Ascending aorta (tissue), 2 donors: ENCODE data around the gene RCOR3. TPM values are rescaled to one million over a fixed set of nuclear protein-coding genes. Genes with fewer than 3 reads are reported as not detected.
"Not testable (repeated sequence)": the region's sequence is repeated elsewhere in the genome, so short reads cannot be mapped to it uniquely, and the experiment has no call there.

Source experiments
- DNase-seq, 2 donors: peaks; one replicate each; pipeline ENCODE4 v3.0.0-alpha.2; 2019; ENCODE audit warnings: low spot score in 2 of 2
- H3K27ac ChIP-seq, 2 donors: fragments of 200-600 bp; sonication (generic); one replicate each; pipeline ENCODE4 v1.5.1; 2016 to 2017; ENCODE audit warnings: mild to moderate bottlenecking in 1 of 2
- H3K27me3 ChIP-seq: fragments of 200-600 bp; sonication (generic); one replicate; pipeline ENCODE4 v1.5.1; 2017
- H3K36me3 ChIP-seq, 2 donors: fragments of 200-600 bp; sonication (generic); one replicate each; pipeline ENCODE4 v1.5.1; 2016
- H3K4me1 ChIP-seq, 2 donors: fragments of 200-600 bp; sonication (generic); one replicate each; pipeline ENCODE4 v1.5.1; 2016 to 2017; ENCODE audit warnings: mild to moderate bottlenecking in 1 of 2
- H3K4me3 ChIP-seq, 2 donors: fragments of 200-600 bp; sonication (generic); one replicate each; pipeline ENCODE4 v1.5.1; 2016 to 2017; ENCODE audit warnings: mild to moderate bottlenecking in 1 of 2
- H3K9me3 ChIP-seq, 2 donors: fragments of 200-600 bp; sonication (generic); one replicate each; pipeline ENCODE4 v1.5.1; 2016
- intact Hi-C: fragments of 100-400 bp; cut with DNase I; formaldehyde crosslinking; loops from one replicate; pipeline ENCODE4 v1.15.1; 2023
- total RNA-seq: library from RNA; depleted of rRNA; stranded (reverse); fragments of >200 nt; gene quantifications from one replicate; pipeline ENCODE4 v1.1.0, GENCODE V29; 2016
- TF ChIP-seq, protein P1 (sequence below), 3 experiments: fragments of 200-600 bp in 2 of 3; fragments of 450-650 bp in 1 of 3; sonication (generic) in 2 of 3; IDR thresholded peaks; one replicate each; pipeline ENCODE4 v1.5.1; 2016 to 2019; ENCODE audit warnings: antibody characterized with exemption in 3 of 3, mild to moderate bottlenecking in 1 of 3, moderate library complexity in 1 of 3

RCOR3 gene
- total RNA-seq, 1 donor from 2014 or later = 10.3 TPM

DNA sequence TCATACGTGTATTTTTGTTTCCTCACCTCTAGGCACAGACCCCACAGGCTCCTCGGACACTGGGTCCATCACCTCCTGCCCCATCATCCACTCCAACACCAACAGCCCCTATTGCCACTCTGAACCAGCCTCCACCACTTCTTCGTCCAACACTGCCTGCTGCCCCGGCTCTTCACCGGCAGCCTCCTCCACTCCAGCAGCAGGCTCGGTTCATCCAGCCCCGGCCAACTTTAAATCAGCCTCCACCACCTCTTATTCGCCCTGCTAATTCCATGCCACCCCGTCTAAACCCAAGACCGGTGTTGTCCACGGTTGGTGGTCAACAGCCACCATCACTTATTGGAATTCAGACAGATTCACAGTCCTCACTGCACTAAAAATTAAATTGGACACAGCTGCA lies 54.2 kb downstream of the RCOR3 start:
- Histone ChIP-seq H3K4me3 (no peak overlapping the region), H3K9me3 (no peaks in the 10 kb centered on the region), H3K4me1 (no peaks in the 10 kb centered on the region), H3K27me3 (no peaks in the 10 kb centered on the region), H3K27ac (no peak overlapping the region), H3K36me3 (peaks cover 26 to 44% of the 10 kb centered on the region in 2 donors)
- intact Hi-C loops = no loop called here
- TF ChIP-seq, protein P1, sequence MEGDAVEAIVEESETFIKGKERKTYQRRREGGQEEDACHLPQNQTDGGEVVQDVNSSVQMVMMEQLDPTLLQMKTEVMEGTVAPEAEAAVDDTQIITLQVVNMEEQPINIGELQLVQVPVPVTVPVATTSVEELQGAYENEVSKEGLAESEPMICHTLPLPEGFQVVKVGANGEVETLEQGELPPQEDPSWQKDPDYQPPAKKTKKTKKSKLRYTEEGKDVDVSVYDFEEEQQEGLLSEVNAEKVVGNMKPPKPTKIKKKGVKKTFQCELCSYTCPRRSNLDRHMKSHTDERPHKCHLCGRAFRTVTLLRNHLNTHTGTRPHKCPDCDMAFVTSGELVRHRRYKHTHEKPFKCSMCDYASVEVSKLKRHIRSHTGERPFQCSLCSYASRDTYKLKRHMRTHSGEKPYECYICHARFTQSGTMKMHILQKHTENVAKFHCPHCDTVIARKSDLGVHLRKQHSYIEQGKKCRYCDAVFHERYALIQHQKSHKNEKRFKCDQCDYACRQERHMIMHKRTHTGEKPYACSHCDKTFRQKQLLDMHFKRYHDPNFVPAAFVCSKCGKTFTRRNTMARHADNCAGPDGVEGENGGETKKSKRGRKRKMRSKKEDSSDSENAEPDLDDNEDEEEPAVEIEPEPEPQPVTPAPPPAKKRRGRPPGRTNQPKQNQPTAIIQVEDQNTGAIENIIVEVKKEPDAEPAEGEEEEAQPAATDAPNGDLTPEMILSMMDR (IDR thresholded peaks at IDR 0.05) = no peak
- DNase-seq = no peak

DNA sequence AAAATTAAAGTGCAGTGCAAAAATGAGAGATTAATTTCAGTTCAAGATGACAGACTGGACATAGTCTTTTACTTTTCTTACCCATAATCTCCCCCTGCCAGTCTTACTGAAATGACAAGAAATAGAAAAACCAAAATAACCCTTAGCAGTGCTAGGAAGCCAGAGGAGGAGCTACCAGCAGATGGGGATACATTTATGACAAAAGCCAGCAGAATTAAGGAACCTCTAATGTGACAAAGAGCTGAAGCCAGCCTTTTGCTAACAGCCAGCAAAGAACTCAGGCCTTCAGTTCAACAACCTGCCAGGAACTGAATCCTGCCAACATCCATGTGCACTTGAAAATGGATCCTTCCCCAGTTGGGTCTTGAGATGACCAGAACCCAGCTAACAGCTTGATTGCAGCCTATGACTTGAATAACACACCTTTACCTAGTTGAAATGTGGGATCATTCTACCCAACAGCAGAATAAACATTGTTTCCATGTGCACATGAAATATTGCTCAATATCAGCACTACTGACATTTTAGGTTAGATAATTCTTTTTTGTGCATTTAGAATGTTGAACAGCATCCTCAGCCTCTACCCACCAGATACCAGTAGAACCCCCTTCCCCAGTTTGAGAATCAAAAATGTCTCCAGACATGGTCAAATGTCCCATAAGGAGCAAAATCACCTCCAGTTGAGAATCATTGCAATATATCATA lies 59.6 kb downstream of the RCOR3 start:
- TF ChIP-seq, protein P1 (IDR thresholded peaks at IDR 0.05) = no peak

DNA sequence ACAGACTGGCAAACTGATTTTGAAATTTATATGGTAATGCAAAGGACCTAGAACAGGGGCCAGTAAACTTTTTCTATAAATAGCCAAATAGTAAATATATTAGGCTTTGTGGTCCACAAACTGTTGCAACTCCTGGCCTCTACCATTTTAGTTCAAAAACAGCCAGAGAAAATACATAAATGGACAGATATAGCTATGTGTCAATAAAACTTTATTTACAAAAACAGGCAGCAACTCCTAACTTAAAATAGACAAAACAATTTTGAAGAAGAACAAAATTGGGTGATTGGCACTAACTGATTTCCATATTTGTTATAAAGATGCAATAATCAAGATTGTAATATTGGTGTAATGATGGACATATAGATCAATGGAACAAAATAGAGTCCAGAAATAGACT lies 60.7 kb downstream of the RCOR3 start:
- Histone ChIP-seq H3K4me1 (no peaks in the 10 kb centered on the region), H3K36me3 (peaks cover 8% of the 10 kb centered on the region in 2 donors), H3K27me3 (no peaks in the 10 kb centered on the region), H3K4me3 (no peak overlapping the region), H3K27ac (no peak overlapping the region), H3K9me3 (no peaks in the 10 kb centered on the region)
- no peak for DNase-seq
- TF ChIP-seq, protein P1 (IDR thresholded peaks at IDR 0.05) = no peak
- intact Hi-C loops = no loop called here

More for the DNA sequence above, 59.6 kb downstream of the RCOR3 start:
- no peaks in the 10 kb centered on the region for H3K4me1 ChIP-seq
- intact Hi-C loops = no loop called here
- H3K27ac ChIP-seq = no peak overlapping the region
- H3K9me3 ChIP-seq = no peaks in the 10 kb centered on the region
- H3K27me3 ChIP-seq = no peaks in the 10 kb centered on the region
- H3K4me3 ChIP-seq = no peak overlapping the region
- DNase-seq = no peak
- peaks cover 19 to 20% of the 10 kb centered on the region in 2 donors for H3K36me3 ChIP-seq

DNA sequence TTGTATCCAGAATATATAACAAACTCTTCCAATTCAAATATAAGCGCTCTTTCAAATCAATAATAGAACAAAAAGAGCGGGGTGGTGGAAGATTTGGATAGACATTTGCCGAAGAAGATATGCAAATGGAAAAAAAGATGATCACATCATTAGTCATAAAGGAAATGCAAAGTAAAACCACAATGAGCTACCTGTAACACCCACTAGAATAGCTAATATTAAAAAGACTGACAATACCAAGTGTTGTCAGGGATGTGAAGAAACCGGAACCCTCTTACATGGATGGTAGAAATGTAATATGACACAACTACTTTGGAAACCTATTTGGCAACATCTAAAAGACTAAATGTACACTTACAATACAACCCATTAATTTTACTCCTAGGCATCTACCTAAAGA lies 61.8 kb downstream of the RCOR3 start:
- no peaks in the 10 kb centered on the region for H3K27me3 ChIP-seq
- H3K36me3 ChIP-seq = no peaks in the 10 kb centered on the region
- H3K27ac ChIP-seq = no peak overlapping the region
- no peak for DNase-seq
- H3K4me3 ChIP-seq = no peak overlapping the region
- intact Hi-C loops = no loop called here
- no peaks in the 10 kb centered on the region for H3K9me3 ChIP-seq
- peaks cover under 1% of the 10 kb centered on the region in 2 donors for H3K4me1 ChIP-seq
- TF ChIP-seq, protein P1 (IDR thresholded peaks at IDR 0.05) = no peak

DNA sequence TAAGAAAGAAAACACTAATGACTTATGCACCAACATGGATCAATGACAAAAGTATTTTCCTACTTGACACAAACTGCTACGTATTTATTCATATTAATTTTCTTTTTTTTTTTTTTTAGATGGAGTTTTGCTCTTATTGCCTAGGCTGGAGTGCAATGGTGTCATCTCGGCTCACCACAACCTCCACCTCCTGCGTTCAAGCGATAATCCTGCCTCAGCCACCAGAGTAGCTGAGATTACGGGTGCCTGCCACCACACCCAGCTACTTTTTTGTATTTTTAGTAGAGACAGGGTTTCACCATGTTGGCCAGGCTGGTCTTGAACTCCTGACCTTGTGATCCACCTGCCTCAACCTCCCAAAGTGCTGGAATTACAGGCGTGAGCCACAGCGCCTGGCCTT lies 62.5 kb downstream of the RCOR3 start:
- intact Hi-C loops, H3K36me3 ChIP-seq, DNase-seq, H3K4me1 ChIP-seq, H3K9me3 ChIP-seq, H3K27me3 ChIP-seq, H3K27ac ChIP-seq, H3K4me3 ChIP-seq: not testable (repeated sequence)

DNA sequence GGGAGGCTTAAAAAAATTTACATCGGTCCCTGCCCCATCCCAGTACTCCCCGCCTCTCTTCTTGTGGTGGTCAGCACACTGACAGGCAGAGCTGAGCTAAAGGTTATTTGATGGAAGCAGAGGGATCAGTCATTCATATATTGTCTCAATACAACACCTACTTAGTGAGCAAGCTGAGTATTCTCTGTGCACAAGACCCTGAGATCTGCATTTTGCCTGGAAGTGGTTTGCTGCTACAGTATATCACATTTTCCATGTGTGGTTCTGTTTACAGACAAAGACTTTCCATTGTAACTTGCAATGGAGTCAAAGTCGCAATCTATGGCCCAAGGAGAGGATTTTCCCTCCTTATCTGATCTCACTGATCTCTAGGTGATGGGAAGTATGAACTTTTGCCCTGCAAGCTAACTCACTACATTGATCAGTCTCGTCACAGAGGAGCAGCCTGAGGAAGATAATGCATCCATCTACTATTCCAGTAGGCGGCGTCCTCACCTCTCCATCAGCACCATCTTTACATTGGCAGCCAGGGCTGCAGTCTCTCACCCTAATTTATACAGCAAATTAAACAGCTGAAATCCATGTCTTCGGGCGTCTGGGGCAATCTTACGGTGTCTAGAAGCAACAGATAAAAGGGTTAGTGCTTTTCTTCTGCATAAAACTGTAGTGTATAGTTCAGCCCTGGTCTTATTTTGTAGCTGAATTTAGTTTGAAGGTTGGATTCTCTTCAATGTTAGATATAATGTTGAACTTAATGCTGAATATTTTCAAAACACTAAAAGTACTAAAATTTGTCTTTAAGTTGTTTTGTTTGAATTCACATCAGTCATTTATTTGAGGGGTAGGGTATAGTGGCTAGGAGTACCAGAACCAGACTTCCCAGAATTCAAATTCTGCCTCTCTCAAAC lies 64.2 kb downstream of the RCOR3 start:
- intact Hi-C loops = no loop called here
- Histone ChIP-seq H3K4me3 (no peak overlapping the region), H3K4me1 (peaks cover 3 to 4% of the 10 kb centered on the region in 2 donors), H3K27ac (no peak overlapping the region), H3K36me3 (no peaks in the 10 kb centered on the region), H3K9me3 (no peaks in the 10 kb centered on the region), H3K27me3 (no peaks in the 10 kb centered on the region)
- DNase-seq = peak in 1 of 2 donors; percentile 78
- TF ChIP-seq, protein P1 (IDR thresholded peaks at IDR 0.05) = peak; percentile 56 to 77 (median 68)
